NCI-H2171 (cell line): Measurements from ENCODE around the gene STMP1.
"Not testable (repeated sequence)": the region's sequence is repeated elsewhere in the genome, so short reads cannot be mapped to it uniquely, and the experiment has no call there.

Experiments
- DNase-seq: peaks from one replicate; lab custom pipeline; 2025; lab: John Stamatoyannopoulos, UW

Gene STMP1

GRCh38 chr7:135662373-135663114, at the start of gene STMP1:
Gene STMP1, plus strand, starts transcription at chr7:135662514.
- DNase-seq, result peak; percentile 95

DNA sequence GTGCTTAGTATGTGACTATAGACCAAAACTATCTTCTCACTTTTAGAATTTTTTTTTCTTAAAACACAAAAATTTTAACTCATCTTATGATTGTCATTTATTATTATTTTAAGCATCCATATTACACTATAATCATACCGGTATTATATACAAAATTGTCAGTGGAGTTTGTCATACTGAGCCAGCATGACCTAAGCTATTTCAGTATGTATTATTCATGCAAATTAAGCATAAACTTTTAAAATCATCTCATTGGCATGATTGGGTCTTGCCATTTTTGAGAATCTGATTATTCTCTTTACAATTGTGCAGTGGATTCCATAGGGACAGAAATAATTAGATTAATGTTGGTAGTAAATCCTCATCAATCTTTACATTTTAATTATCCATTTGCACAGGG, 46.2 kb upstream of the STMP1 start:
- no peak for DNase-seq

- DNase-seq, result no peak
Measured at GRCh38 chr7:135617781-135618180, 44.5 kb upstream of the STMP1 start.

DNA sequence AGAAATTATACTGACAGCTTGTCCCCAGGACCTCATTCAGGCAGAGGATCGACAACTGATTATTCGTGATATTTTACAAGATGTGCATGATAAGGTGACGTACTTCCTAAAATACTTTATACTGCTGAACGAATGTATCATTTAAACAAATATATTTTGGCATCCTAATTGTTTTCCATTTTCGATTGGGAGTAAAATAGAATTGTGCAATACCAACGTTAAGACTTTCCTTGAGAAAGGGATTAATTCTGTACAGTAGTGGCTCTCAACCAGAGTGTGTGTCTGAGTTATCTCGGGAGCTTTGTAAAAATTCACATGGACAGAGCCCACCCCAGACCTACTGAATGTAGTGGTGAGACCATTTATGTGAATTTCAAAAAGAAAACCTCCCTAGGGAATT, 43.8 kb upstream of the STMP1 start:
- DNase-seq, result no peak

DNA sequence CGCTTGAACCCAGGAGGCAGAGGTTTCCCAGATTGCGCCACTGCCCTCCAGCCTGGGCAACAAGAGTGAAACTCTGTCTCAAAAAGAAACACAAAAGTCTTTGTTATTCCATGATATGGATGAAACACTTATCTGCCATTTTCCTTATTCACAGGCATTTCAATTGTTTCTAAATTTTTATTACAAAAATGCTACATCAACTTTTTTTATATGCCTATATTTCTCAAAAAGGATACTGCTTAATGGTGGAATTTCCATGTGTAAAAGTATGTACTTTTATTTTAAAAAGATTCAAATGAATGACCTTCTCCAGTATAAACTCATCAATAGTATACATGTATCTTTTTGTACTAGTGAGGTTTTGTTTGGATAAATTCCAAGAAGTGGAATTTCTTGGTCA, 41.9 kb upstream of the STMP1 start:
- DNase-seq, result no peak

DNA sequence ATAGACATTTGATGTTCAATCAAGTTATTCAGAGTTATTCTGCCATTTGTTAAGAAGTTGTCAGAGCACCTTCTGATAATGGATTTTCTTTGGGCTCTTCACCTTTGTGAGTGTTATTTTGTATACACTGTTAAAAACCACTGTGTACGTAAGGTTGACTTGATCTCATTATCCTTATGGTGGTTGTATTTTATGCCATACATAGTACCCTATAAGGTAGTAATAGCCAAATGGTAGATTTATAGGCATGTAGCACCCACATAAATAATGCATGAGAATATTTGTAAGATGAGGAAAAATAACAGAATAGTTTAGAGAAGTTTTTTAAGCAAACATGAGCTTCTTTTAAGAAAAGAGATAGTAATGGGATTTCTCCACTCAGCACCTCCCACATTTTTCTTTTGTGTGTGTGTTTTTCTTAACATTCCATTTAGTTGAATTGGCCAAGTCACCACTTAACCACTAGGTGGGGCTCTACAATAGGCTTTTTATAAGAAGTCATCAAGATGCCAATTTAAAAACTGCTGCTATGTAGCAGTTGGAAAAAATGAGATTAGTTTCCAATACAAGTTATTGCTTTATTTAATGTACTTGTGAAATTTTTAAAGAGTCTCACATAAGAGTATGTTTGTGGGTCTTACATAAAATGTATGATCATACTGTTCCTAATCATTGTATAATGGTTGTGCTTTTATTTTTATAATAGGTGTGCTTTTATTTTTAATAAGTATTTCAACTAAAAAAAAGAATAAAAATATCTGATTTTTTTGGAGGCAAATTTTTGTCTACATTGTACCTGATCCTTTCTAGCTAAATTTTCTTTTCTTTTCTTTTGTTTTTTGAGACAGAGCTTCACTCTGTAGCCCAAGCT, 41.1 kb upstream of the STMP1 start:
- peak; percentile 29 for DNase-seq

DNA sequence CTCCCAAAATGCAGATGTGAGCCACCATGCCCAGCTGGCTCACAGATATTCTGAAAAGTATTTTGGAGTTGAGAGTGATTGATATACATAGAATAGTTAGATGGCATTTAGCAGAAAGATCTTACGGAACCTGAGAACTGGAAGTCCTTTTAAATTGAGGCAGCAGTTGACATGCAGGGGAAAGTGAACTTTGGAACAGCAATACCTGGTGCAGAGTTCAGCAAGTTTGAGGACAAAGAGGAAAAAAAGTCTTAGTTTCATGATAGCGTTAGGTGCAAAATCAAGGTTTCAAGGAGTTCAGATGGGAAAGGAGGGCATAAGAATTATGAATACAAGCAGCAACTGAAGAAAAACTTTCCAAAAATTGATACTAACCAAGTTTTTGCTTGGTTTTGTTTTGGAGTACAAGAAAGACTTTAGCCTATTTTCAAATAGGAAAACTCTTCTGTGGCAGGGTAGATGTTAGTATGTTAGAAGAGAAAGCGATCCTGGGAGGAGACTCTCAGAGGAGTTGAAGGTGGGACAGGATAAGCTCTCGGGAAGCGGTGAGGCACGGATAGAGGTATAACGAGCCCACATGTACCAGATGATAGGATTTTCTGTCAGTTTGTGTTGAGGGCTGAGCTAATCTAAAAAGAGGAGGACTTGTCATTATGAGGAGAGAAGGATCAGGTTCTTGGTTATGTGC, 28.0 kb upstream of the STMP1 start:
- DNase-seq, result no peak

GRCh38 chr7:135639690-135640089, 22.6 kb upstream of the STMP1 start:
- not testable (repeated sequence) for DNase-seq

DNA sequence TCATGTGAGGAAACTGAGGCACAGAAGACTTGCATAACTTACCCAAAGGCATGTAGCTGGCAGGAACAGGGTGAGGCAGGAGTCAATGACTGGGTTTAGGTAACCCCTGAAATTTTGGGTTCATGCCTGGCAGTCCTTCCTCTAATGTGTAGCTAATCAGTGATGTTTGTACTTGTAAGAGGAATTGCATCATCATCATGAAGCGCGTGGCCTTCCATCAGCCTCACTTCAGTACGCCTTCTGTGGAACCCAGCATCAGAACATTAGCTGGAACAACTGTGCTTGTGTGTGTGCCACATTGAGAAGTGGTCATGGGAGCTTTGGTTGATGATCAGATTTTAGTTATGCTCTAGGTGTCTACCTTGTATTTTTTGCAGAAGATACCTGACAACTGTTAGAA, 18.2 kb upstream of the STMP1 start:
- DNase-seq, result no peak

GRCh38 chr7:135644729-135645128, 17.6 kb upstream of the STMP1 start:
- DNase-seq, result no peak

DNA sequence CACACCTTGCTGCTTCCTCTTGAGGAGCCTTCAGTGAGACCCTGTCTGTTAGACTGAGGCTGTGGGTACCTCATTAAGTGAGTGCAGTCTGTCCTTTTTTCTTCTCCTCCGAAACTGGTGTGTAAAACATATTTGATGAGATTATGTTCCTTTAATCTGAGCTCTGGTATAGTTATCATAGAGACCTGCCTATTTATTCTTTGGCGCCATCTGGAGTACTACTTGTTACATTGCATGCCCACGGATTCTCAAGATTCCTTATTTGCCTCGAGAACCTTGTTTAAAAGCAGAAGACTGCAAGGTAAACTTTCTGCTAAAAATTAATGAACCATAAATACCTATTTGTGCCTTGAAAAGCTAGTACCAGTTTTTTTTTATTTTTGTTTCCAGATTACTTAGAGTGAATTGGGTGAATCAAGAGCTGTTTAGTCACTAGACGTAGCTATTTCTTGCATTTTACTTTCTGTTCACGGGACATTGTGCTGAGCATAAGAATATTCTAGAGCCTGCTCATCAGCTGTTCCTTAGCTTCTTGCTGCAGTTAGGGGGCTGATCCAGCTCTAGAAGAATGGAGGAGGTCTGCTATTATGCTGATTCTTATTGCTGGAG, 16.9 kb upstream of the STMP1 start:
- peak; percentile 24 for DNase-seq

DNA sequence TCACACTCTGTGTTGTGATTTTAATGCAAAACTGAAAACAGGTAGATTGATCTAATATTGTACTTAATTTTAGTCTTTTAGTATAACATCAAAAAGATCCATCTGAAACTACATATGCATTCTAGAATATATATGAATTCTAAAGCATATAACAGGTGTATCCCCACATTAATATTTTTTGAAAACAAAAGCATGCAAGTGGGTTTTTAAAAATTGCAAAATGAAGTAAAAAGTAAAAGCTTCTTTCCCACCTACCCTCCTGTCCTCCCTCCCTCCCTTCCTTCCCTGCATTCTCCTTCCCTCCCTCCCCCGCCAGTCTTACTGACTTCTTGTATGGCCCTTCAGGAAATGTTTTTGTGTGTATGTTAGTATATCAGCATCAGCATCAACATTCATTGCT, 14.6 kb upstream of the STMP1 start:
- DNase-seq, result no peak

DNA sequence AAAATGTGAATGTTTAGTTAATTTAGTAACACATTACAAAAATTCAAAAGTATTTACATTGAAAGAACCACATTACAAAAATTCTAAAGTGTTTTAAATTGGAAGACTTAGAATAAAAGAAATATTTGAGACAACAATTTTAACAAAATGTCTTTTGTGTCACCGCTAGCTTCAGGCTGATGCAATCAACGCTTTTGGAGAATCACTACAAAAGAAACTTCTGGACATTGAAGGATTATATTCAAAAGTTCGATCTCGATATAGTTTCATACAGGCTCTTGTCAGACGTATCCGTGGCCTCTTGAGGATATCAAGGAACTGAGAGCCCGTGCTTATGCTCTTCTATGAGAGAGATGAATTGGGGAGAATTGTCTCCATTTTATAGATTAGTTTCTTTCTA, 14.1 kb upstream of the STMP1 start:
- no peak for DNase-seq

DNA sequence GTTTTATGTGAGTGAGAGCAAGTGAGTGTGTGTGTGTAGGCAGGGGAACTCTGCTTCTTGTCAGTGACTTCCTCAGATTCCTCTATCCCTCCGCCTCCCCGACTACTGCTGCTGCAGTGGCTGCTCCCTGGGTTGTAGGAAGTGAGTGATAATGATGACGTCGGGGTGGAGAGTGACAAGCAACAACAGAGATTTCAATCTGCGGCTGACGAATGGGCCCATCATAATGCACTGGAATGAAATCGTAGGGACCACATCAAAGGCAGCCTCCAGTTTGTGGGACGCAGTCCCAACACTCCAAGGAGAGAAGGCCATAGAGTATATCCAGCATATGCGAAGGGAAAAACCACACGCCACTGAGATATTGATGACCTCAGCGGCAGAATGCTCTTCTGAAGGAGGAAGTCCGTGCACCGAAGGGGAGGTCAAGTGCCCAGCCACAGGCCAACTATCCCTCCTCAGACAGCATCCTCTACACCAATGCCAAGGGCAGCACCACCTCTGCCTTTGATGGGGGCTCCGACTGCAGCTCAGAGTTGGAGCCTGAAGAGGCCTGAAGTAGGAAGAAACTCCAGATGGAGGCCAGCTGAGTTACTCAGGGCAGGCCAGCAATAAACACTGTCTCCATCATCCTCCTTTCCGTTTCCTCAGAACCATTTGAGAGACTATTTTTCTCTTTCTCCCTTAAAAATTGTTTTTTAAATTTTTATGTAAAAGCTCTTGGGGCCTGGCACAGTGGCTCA, 11.3 kb upstream of the STMP1 start:
- no peak for DNase-seq

DNA sequence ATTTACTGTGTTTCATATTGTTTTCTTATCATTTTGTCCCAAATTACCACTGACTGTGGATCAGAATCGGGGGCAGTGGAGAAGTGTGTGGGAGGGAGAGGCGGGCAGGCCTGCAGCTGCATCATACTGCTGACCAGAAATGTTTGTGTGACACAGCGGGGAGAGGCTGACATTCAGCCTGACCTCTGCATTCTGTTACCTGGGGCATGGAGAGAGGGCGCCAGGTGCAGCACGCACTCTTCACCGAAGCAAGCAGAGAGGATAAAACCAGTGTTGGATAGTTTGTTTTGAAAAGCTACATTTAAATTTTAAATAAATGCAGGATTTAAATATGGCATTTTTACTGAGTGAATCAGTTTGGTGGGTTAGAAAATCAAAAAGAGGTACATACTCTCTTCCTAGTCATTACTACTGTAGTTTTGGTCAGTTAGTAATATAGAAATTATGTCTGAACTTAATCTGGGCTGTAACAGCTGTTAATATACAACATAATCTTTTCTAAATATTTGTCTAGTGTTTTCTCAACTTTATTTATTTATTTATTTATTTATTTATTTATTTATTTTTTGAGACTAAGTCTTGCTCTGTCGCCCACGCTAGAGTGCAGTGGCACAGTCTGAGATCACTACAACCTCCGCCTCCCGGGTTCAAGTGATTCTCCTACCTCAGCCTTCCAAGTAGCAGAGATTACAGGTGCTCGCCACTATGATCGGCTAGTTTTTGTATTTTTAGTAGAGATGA, 8.8 kb upstream of the STMP1 start:
- no peak for DNase-seq

DNA sequence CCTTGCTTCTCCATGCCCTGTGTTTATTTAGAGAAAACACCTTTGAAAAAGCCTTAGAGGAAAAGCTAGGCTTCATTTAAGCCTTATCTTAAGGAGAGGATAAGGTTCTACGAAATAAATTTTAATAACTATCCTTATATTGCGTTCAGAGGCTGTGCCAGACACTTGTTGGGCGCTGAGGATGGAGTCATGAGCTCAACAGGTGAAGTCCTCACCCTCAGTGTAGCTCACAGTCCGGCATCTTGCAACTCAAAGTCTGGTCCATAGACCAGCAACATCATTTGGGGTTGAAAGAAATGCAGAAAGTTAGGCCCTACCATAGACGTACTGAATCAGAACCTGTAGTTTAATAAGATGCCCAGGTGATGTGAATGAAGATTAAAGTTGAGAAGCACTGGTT, 3.8 kb upstream of the STMP1 start:
- no peak for DNase-seq

DNA sequence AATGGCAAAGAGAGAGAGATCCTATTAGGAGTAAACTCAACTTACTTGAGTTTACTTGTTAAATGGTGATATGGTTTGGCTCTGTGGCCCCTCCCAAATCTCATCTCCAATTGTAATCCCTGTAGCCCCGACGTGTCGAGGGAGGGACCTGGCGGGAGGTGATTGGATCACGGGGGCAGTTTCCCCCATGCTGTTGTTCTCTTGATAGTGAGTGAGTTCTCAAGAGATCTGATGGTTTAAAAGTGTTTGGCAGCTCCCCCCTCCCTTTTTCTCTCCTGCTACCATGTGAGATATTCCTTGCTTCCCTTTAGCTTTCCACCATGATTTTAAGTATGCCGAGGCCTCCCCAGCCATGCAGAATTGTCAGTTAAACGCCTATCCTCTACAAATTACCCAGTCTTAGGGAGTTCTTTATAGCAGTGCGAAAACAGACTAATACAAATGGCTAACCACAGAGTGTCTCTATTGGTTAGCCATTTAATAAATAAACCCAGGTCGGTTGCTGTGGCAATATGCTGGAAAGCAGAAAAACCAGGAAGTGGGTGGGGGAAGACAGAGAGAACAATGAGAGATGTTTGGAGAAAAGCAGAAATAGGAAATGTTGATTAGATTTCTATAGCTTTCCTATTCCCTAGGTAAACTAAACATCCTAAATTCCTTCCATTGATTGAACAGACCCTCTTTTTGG, 3.0 kb upstream of the STMP1 start:
- DNase-seq, result no peak

- DNase-seq, result no peak
Measured at GRCh38 chr7:135661311-135662122, 797 bp upstream of the STMP1 start.

GRCh38 chr7:135662123-135662372, 266 bp upstream of the STMP1 start:
- DNase-seq, result no peak
